K562 (cell line): Measurements from ENCODE around the gene NXT1. TPM values are rescaled to one million over a fixed set of nuclear protein-coding genes. Genes with fewer than 3 reads are reported as not detected.

Source experiments
- ATAC-seq: fragments of 200-7000 bp; cut with Tn5 transposase; 3 replicates; pipeline ENCODE4 v1.9.1; 2020; ENCODE audit warnings: moderate library complexity
- BruUV-seq: library from RNA; stranded (reverse); fragments of 400-500 nt; replicated peaks from 2 replicates; lab custom pipeline; 2021; lab: Mats Ljungman, UMichigan
- CTCF ChIA-PET: fragments of 300-600 bp; formaldehyde crosslinking; extraction: SDS; loops from one replicate; lab custom pipeline; 2021; ENCODE audit warnings: low intra/inter-chr PET ratio; lab: Yijun Ruan, JAX
- POLR2A ChIA-PET: fragments of 300-600, 350-650 bp; sonication (Branson Sonifier 250); formaldehyde crosslinking; extraction: SDS; loops from one replicate; lab custom pipeline; 2021; ENCODE audit warnings: antibody characterized with exemption, inconsistent platforms; lab: Yijun Ruan, JAX
- DNase-seq, 4 experiments: peaks; one replicate each; pipeline versions ENCODE4 v3.0.0 to v3.0.0-alpha.2; 2011 to 2018; ENCODE audit warnings: low spot score in 3 of 4, mixed read lengths in 3 of 4; ENCODE audit errors: extremely low read depth in 1 of 4
- FAIRE-seq: peaks from 2 replicates; lab custom pipeline; 2011; peaks lifted over from hg19 to GRCh38; lab: Jason Lieb, UNC
- H2AFZ ChIP-seq: 2 replicates; pipeline ENCODE4 v1.6.0; 2011; ENCODE audit warnings: low read depth, low read length, control low read depth, inconsistent platforms
- H3K27ac ChIP-seq: fragments of 200-600 bp; 3 replicates; pipeline ENCODE4 v1.8.0; 2011; ENCODE audit warnings: low read depth, mild to moderate bottlenecking, control low read depth, inconsistent platforms, low read length, moderate library complexity, mixed read lengths; ENCODE audit errors: extremely low read depth
- H3K27me3 ChIP-seq, 2 experiments: fragments of 300-600 bp in 1 of 2; 2 replicates in 1 of 2; 3 replicates in 1 of 2; pipeline versions ENCODE4 v1.6.0 to v1.8.0; 2011; ENCODE audit warnings: inconsistent platforms in 2 of 2, low read length in 2 of 2, mild to moderate bottlenecking in 1 of 2, mixed read lengths in 1 of 2, moderate library complexity in 1 of 2; ENCODE audit not compliant: control insufficient read depth in 2 of 2, insufficient read depth in 2 of 2
- H3K36me3 ChIP-seq: fragments of 300-600 bp; 3 replicates; pipeline ENCODE4 v1.8.0; 2011; ENCODE audit warnings: mild to moderate bottlenecking, low read length, inconsistent platforms; ENCODE audit not compliant: control insufficient read depth, insufficient read depth
- H3K4me1 ChIP-seq, 2 experiments: fragments of 200-600 bp in 1 of 2; replicated peaks in 1 of 2; 2 replicates in 1 of 2; 3 replicates in 1 of 2; pipeline versions ENCODE4 v1.5.1 to v1.8.0; 2011; ENCODE audit warnings: inconsistent platforms in 2 of 2, low read length in 2 of 2, mild to moderate bottlenecking in 1 of 2, mixed read lengths in 1 of 2, moderate library complexity in 1 of 2; ENCODE audit not compliant: control insufficient read depth in 2 of 2, insufficient read depth in 2 of 2
- H3K4me2 ChIP-seq: 2 replicates; pipeline ENCODE4 v1.6.1; 2011; ENCODE audit warnings: low read length, control low read depth, inconsistent platforms, mixed read lengths; ENCODE audit not compliant: insufficient read depth
- H3K4me3 ChIP-seq: fragments of 200-600 bp; sonication (generic), shearing (Covaris generic); 2 replicates; pipeline ENCODE4 v1.5.1; 2016; ENCODE audit warnings: control low read depth, inconsistent platforms
- H3K79me2 ChIP-seq: fragments of 200-600 bp; 3 replicates; pipeline ENCODE4 v1.8.0; 2011; ENCODE audit warnings: low read length, inconsistent platforms; ENCODE audit not compliant: control insufficient read depth, insufficient read depth
- H3K9ac ChIP-seq, 2 experiments: 2 replicates each; pipeline versions ENCODE4 v1.6.0 to v1.6.1; 2011; ENCODE audit warnings: low read depth in 2 of 2, low read length in 2 of 2, control low read depth in 1 of 2, inconsistent platforms in 1 of 2, mild to moderate bottlenecking in 1 of 2, mixed read lengths in 1 of 2; ENCODE audit not compliant: insufficient read depth in 1 of 2
- H3K9me1 ChIP-seq: one replicate; pipeline ENCODE4 v1.6.0; 2011; ENCODE audit warnings: inconsistent platforms, mild to moderate bottlenecking, low read length, moderate library complexity; ENCODE audit not compliant: control insufficient read depth, insufficient read depth
- H3K9me3 ChIP-seq: replicated peaks from 2 replicates; pipeline ENCODE4 v1.5.1; 2011; ENCODE audit warnings: low read depth, low read length, inconsistent platforms; ENCODE audit not compliant: control insufficient read depth, insufficient read depth
- H4K20me1 ChIP-seq: replicated peaks from 2 replicates; pipeline ENCODE4 v1.6.1; 2011; ENCODE audit warnings: low read length, inconsistent platforms, mixed read lengths; ENCODE audit not compliant: control insufficient read depth, insufficient read depth
- EP400 ChIP-seq: fragments of 450-650 bp; IDR thresholded peaks from 2 replicates; pipeline ENCODE4 v1.6.1; 2017; ENCODE audit warnings: antibody characterized with exemption, mild to moderate bottlenecking, moderate library complexity
- FOSL1 ChIP-seq: fragments of 200-800 bp; sonication (Bioruptor generic); conservative IDR thresholded peaks from 2 replicates; pipeline ENCODE4 v1.6.1; 2016; ENCODE audit warnings: missing genetic modification characterization, missing compliant biosample characterization
- GABPB1 ChIP-seq: sonication (generic); formaldehyde crosslinking; IDR thresholded peaks from 2 replicates; pipeline ENCODE4 v1.8.0; 2022; ENCODE audit warnings: mild to moderate bottlenecking, missing genetic modification reagents
- HOXB6 ChIP-seq: fragments of 250-450 bp; sonication (Bioruptor Pico); IDR thresholded peaks from 2 replicates; pipeline ENCODE4 v1.5.1; 2022; ENCODE audit warnings: mild to moderate bottlenecking, borderline replicate concordance
- HSF4 ChIP-seq: fragments of 250-450 bp; sonication (Bioruptor Pico); IDR thresholded peaks from 2 replicates; pipeline ENCODE4 v2.1.2; 2022; ENCODE audit warnings: mild to moderate bottlenecking, moderate library complexity, borderline replicate concordance
- IRF9 ChIP-seq: fragments of 450-650 bp; IDR thresholded peaks from 2 replicates; pipeline ENCODE4 v1.6.1; 2016; ENCODE audit warnings: missing biosample characterization, missing genetic modification characterization
- KLF1 ChIP-seq: fragments of 450-650 bp; IDR thresholded peaks from 2 replicates; pipeline ENCODE4 v1.6.1; 2016; ENCODE audit warnings: missing genetic modification characterization, missing compliant biosample characterization
- MEIS2 ChIP-seq: fragments of 450-650 bp; IDR thresholded peaks from 2 replicates; pipeline ENCODE4 v1.6.1; 2014; ENCODE audit warnings: mild to moderate bottlenecking; ENCODE audit not compliant: partially characterized antibody
- PHF8 ChIP-seq: fragments of 200-600 bp; sonication (generic); IDR thresholded peaks from 2 replicates; pipeline ENCODE4 v1.6.1; 2012; ENCODE audit warnings: mixed run types, mild to moderate bottlenecking, inconsistent platforms, low read length, moderate library complexity, borderline replicate concordance
- TBL1XR1 ChIP-seq, 2 experiments: IDR thresholded peaks; 2 replicates each; pipeline ENCODE4 v1.6.1; 2012; ENCODE audit warnings: improper control_type of control experiment in 2 of 2, low read length in 2 of 2, mild to moderate bottlenecking in 1 of 2
- TBP ChIP-seq: optimal IDR thresholded peaks from 2 replicates; pipeline ENCODE3; 2011; ENCODE audit warnings: low read depth, low read length, improper control_type of control experiment
- YBX1 ChIP-seq: fragments of 450-650 bp; IDR thresholded peaks from 2 replicates; pipeline ENCODE4 v1.7.1; 2016; ENCODE audit warnings: mild to moderate bottlenecking
- ZFP30 ChIP-seq: fragments of 250-450 bp; sonication (Bioruptor Pico); IDR thresholded peaks from 2 replicates; pipeline ENCODE4 v1.8.0; 2022; ENCODE audit warnings: moderate library complexity, mild to moderate bottlenecking, inconsistent platforms, borderline replicate concordance
- ZNF324 ChIP-seq: fragments of 250-450 bp; sonication (Bioruptor Pico); IDR thresholded peaks from 2 replicates; pipeline ENCODE4 v1.4.0; 2020; ENCODE audit warnings: mild to moderate bottlenecking
- ZNF449 ChIP-seq: fragments of 250-450 bp; sonication (Bioruptor Pico); IDR thresholded peaks from 2 replicates; pipeline ENCODE4 v1.8.0; 2022; ENCODE audit warnings: moderate library complexity, mild to moderate bottlenecking, inconsistent platforms
- ZSCAN32 ChIP-seq: fragments of 450-650 bp; formaldehyde crosslinking; IDR thresholded peaks from 2 replicates; pipeline ENCODE4 v1.4.0; 2020; ENCODE audit warnings: mild to moderate bottlenecking, moderate library complexity
- in situ Hi-C: fragments of 300-500 bp; cut with MboI; formaldehyde crosslinking; loops from 4 replicates; pipeline ENCODE4 v1.15.0; 2018; ENCODE audit warnings: inconsistent platforms, mixed read lengths
- intact Hi-C: fragments of 100-400 bp; cut with micrococcal nuclease; formaldehyde crosslinking; loops from 2 replicates; pipeline ENCODE4 v1.14.2; 2022
- polyA plus RNA-seq, 8 experiments: library from polyadenylated mRNA; depleted of rRNA in 4 of 8; stranded (reverse) in 5 of 8; unstranded in 3 of 8; fragments of >200 nt; fragmentation: Nextera tagmentation in 2 of 8; fragmentation: Illumina TruSeq in 1 of 8; extraction: Ambion mirVana in 2 of 8; extraction: Trizol in 1 of 8; gene quantifications; 2 replicates each; pipeline versions ENCODE4 v1.2.1 to v1.2.3, GENCODE V29; 2011 to 2014; ENCODE audit warnings: inconsistent platforms in 1 of 8, missing spikeins in 1 of 8
- total RNA-seq, 7 experiments: library from RNA; depleted of rRNA in 6 of 7; stranded (reverse); fragments of >200 nt in 6 of 7; fragmentation: Illumina TruSeq in 2 of 7; extraction: Trizol in 2 of 7; gene quantifications; 2 replicates each; pipeline versions ENCODE4 v1.2.1 to v1.2.3, GENCODE V29; 2011 to 2021; ENCODE audit warnings: low replicate concordance in 1 of 7
- TF ChIP-seq, protein P1 (sequence below): sonication (generic); formaldehyde crosslinking; IDR thresholded peaks from 2 replicates; pipeline ENCODE4 v1.8.0; 2022; ENCODE audit warnings: mild to moderate bottlenecking, missing genetic modification reagents, borderline replicate concordance
- TF ChIP-seq, protein P2 (sequence below): fragments of 450-650 bp; IDR thresholded peaks from 2 replicates; pipeline ENCODE4 v1.6.1; 2016

Gene NXT1
- total and polyA plus RNA-seq, 9 of the 15 experiments (the other 6 are each of a cell fraction or from before 2014, with no cell fraction given) = 7.7 to 50.9 (median 35.6) TPM

- no peak for TF ChIP-seq YBX1
- TF ChIP-seq, all 486 proteins: peak for 36
Measured at GRCh38 chr20:23366384-23366783, 15.8 kb downstream of the NXT1 start (continued).

- Histone ChIP-seq H3K9ac (no peak overlapping the region), H3K4me1 (peaks cover 15 to 25% of the 10 kb centered on the region in 2 experiments; a peak in 4 of 5 replicates), H3K4me3 (no peak overlapping the region), H2AFZ (no peak overlapping the region), H3K9me3 (no peaks in the 10 kb centered on the region), H3K27ac (no peak overlapping the region), H3K27me3 (no peaks in the 10 kb centered on the region), H3K79me2 (peaks cover 57% of the 10 kb centered on the region), H3K4me2 (no peak overlapping the region), H4K20me1 (peaks cover 12% of the 10 kb centered on the region; the same call in 1 of the 2 replicates), H3K9me1 (no peaks in the 10 kb centered on the region), H3K36me3 (peaks cover 90% of the 10 kb centered on the region)
- no TSS peak for BruUV-seq
- DNase-seq (no peak), ATAC-seq (no peak), FAIRE-seq (no peak)
- POLR2A ChIA-PET = no interaction called here
- intact Hi-C loops = no loop called here
- in situ Hi-C loops = no loop called here
- CTCF ChIA-PET = no interaction called here
- no peak for TF ChIP-seq ZFP30
- TF ChIP-seq ZSCAN32 = no peak
- no peak for TF ChIP-seq PHF8
- TF ChIP-seq, protein P1, sequence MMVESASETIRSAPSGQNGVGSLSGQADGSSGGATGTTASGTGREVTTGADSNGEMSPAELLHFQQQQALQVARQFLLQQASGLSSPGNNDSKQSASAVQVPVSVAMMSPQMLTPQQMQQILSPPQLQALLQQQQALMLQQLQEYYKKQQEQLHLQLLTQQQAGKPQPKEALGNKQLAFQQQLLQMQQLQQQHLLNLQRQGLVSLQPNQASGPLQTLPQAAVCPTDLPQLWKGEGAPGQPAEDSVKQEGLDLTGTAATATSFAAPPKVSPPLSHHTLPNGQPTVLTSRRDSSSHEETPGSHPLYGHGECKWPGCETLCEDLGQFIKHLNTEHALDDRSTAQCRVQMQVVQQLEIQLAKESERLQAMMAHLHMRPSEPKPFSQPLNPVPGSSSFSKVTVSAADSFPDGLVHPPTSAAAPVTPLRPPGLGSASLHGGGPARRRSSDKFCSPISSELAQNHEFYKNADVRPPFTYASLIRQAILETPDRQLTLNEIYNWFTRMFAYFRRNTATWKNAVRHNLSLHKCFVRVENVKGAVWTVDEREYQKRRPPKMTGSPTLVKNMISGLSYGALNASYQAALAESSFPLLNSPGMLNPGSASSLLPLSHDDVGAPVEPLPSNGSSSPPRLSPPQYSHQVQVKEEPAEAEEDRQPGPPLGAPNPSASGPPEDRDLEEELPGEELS (CRISPR knock-in tag) = no peak
- no peak for TF ChIP-seq ZNF324 (CRISPR knock-in tag)
- peak; percentile 60 for TF ChIP-seq MEIS2
- TF ChIP-seq FOSL1 (tag) = peak; percentile 83
- no peak for TF ChIP-seq TBP
- TF ChIP-seq HSF4 (CRISPR knock-in tag) = no peak
- TF ChIP-seq ZNF449 (CRISPR knock-in tag) = no peak
- TF ChIP-seq TBL1XR1 (IDR thresholded peaks at IDR 0.05; ENCODE audit: low read length in 2 of 2) = no peak
- TF ChIP-seq EP400 = no peak
- TF ChIP-seq, protein P2, sequence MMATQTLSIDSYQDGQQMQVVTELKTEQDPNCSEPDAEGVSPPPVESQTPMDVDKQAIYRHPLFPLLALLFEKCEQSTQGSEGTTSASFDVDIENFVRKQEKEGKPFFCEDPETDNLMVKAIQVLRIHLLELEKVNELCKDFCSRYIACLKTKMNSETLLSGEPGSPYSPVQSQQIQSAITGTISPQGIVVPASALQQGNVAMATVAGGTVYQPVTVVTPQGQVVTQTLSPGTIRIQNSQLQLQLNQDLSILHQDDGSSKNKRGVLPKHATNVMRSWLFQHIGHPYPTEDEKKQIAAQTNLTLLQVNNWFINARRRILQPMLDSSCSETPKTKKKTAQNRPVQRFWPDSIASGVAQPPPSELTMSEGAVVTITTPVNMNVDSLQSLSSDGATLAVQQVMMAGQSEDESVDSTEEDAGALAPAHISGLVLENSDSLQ = 0 out of 2 replicates have a peak, but pooled peaks have one; percentile 16
- no peak for TF ChIP-seq GABPB1 (CRISPR knock-in tag)
- no peak for TF ChIP-seq IRF9
- no peak for TF ChIP-seq KLF1 (tag)
- no peak for TF ChIP-seq HOXB6 (CRISPR knock-in tag)
Measured at GRCh38 chr20:23367770-23368169, 17.2 kb downstream of the NXT1 start.
